CD4-positive, alpha-beta T cell (primary cell): ENCODE measurements around the gene ZNF783. TPM values are rescaled to one million over a fixed set of nuclear protein-coding genes. Genes with fewer than 3 reads are reported as not detected.

Source experiments
- ATAC-seq: fragments of 200-7000 bp; cut with Tn5 transposase; one replicate; pipeline ENCODE4 v1.10.0; 2022; ENCODE audit warnings: mild to moderate bottlenecking; ENCODE audit not compliant: poor library complexity
- CTCF ChIA-PET: fragments of 350-600 bp; sonication (Branson Sonifier 250); formaldehyde crosslinking; loops from one replicate; lab custom pipeline; 2021; ENCODE audit warnings: antibody characterized with exemption, inconsistent platforms; lab: Charles Lee
- POLR2A ChIA-PET: fragments of 350-600 bp; sonication (Branson Sonifier 250); formaldehyde crosslinking; loops from one replicate; lab custom pipeline; 2021; ENCODE audit warnings: antibody characterized with exemption, inconsistent platforms; lab: Charles Lee
- DNase-seq, 14 experiments: peaks; one replicate each; pipeline ENCODE4 v3.0.0-alpha.2; 2013 to 2020; ENCODE audit warnings: mixed read lengths in 2 of 14
- H3K27ac ChIP-seq, 2 donors: one replicate each; pipeline versions ENCODE4 v1.5.1 to v1.7.0; 2013; ENCODE audit warnings: low read length in 2 of 2, low read depth in 1 of 2, mild to moderate bottlenecking in 1 of 2
- H3K27me3 ChIP-seq, 2 experiments: 1 replicate in 1 of 2; 2 replicates in 1 of 2; pipeline versions ENCODE4 v1.6.1 to v1.7.0; 2013; ENCODE audit warnings: low read length in 2 of 2, control low read depth in 1 of 2, mild to moderate bottlenecking in 1 of 2, moderate library complexity in 1 of 2; ENCODE audit not compliant: insufficient read depth in 2 of 2, control insufficient read depth in 1 of 2
- H3K36me3 ChIP-seq: one replicate; pipeline ENCODE4 v1.6.1; 2013; ENCODE audit warnings: low read length, control low read depth; ENCODE audit not compliant: insufficient read depth
- H3K4me1 ChIP-seq: one replicate; pipeline ENCODE4 v1.6.1; 2013; ENCODE audit warnings: low read length, control low read depth; ENCODE audit not compliant: insufficient read depth
- H3K4me3 ChIP-seq: one replicate; pipeline ENCODE4 v1.5.1; 2013; ENCODE audit warnings: mild to moderate bottlenecking, low read length, moderate library complexity
- H3K9me3 ChIP-seq, 2 experiments: 1 replicate in 1 of 2; 2 replicates in 1 of 2; pipeline versions ENCODE4 v1.6.1 to v1.7.0; 2013; ENCODE audit warnings: low read length in 2 of 2, mild to moderate bottlenecking in 2 of 2, control low read depth in 1 of 2, moderate library complexity in 1 of 2; ENCODE audit not compliant: control insufficient read depth in 1 of 2, insufficient read depth in 1 of 2
- H3K27ac Mint-ChIP-seq: one replicate; pipeline ENCODE4 v1.8.0; 2020; ENCODE audit warnings: mixed read lengths
- H3K27me3 Mint-ChIP-seq: one replicate; pipeline ENCODE4 v1.8.0; 2021; ENCODE audit warnings: mixed read lengths
- H3K36me3 Mint-ChIP-seq: one replicate; pipeline ENCODE4 v1.8.0; 2021; ENCODE audit warnings: low read depth, mixed read lengths
- H3K4me1 Mint-ChIP-seq: one replicate; pipeline ENCODE4 v1.8.0; 2021; ENCODE audit warnings: low read depth, mixed read lengths
- H3K4me3 Mint-ChIP-seq: one replicate; pipeline ENCODE4 v1.8.0; 2020; ENCODE audit warnings: mild to moderate bottlenecking, mixed read lengths
- H3K9me3 Mint-ChIP-seq: one replicate; pipeline ENCODE4 v1.8.0; 2020; ENCODE audit warnings: mixed read lengths
- CTCF ChIP-seq: fragments of 200-600 bp; IDR thresholded peaks from one replicate; pipeline ENCODE4 v1.8.0; 2022; ENCODE audit warnings: antibody characterized with exemption, mild to moderate bottlenecking
- intact Hi-C, 2 experiments: fragments of 100-400 bp; cut with DNase I in 1 of 2; cut with micrococcal nuclease in 1 of 2; formaldehyde crosslinking; loops; one replicate each; pipeline versions ENCODE4 v1.15.1 to v1.9.0; 2023 to 2025; cut with DNase I, micrococcal nuclease
- polyA plus RNA-seq, 2 donors: library from polyadenylated mRNA; unstranded; fragments of 120-200 nt; gene quantifications; one replicate each; pipeline ENCODE4 v1.2.1, GENCODE V29; 2013
- total RNA-seq, 174 experiments: library from RNA in 2 of 174; stranded (reverse) in 2 of 174; gene quantifications; one replicate each; pipeline ENCODE4 v1.2.3 and lab custom pipeline; 2021 to 2026

The ZNF783 gene
- total RNA-seq (10 to 100 TPM; 27.6 to 29.0 TPM), total RNA-seq (lab: John Stamatoyannopoulos, UW) (32.9 to 144 (median 61.4) reads per million in 172 experiments)
- polyA plus RNA-seq (2013, experiment 1 of 2) = 20.3 TPM
- polyA plus RNA-seq (2013, experiment 2 of 2) = 22.0 TPM

DNA sequence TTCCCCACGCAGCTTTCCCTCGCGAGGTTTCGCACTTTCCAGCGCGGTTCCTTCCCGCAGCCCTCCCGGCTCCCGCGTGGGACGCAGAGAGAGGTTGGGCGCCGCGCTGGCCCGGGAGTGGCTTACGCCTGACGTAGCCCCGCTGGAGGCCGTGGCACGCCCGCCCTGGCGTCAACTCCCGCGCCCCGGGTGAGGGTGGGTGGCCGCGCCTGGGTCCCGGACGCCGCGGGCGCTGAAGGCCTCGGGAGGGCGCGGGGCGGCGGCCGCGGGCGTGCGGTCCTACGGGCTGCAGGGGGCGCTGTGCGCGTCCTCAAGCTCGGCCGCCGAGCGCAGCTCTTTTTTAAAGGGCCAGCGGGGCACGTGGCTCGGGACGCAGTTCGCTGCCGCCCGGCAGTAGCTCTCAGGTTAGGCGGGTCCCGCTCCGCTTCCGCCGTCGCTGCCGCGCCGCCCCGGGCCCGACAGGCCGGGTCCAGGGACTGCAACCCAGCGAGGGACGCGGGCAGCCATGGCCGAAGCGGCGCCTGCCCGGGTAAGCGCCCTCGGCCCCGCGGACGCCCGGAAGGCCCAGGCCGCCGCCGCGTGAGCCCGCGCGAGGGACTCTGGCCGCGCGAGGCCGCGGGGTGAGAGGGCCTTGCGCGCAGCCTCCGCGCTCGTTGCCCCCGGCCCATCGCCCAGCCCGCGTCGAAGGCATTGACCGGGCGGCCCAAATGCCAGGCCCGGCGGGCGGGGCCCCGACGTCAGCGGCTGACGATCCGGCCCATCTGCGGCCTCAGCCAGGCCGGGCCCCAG lies at the start of gene ZNF783:
Gene ZNF783, plus strand, starts transcription at position 368 of the 789 bp plus-strand sequence. Its CDS starts 138 bp downstream, at position 506.
- Mint-ChIP-seq H3K4me3 (peak within 1 kb of the TSS; percentile 89), H3K36me3 (peaks cover 31% of the 10 kb centered on the region), H3K4me1 (peaks cover 38% of the 10 kb centered on the region), H3K27ac (peak within 1 kb of the TSS; percentile 80), H3K9me3 (no peaks in the 10 kb centered on the region), H3K27me3 (no peaks in the 10 kb centered on the region)
- TF ChIP-seq CTCF = peak; percentile 57
- peak within 1 kb of the TSS; percentile 56 for H3K4me3 ChIP-seq
- ATAC-seq (peak; percentile 91), DNase-seq (peak; percentile 75 to 97 (median 83))
- peak within 1 kb of the TSS; percentile 41 to 42 for H3K27ac ChIP-seq
- CTCF ChIA-PET = interaction anchor here (0.6 to 3.5 kb wide), 26 partner anchors 9 to 1767 kb away, joined by 3 to 56 read pairs (median 4); partner anchors contain the start of genes ZNF282, ZNF398, ZNF425 and ZNF777
- H3K9me3 ChIP-seq = no peaks in the 10 kb centered on the region
- peaks cover 25% of the 10 kb centered on the region for H3K36me3 ChIP-seq
- no peaks in the 10 kb centered on the region for H3K27me3 ChIP-seq
- intact Hi-C loops = loop anchor here (1.0 to 10.0 kb wide), 10 partner anchors 22 to 583 kb away; partner anchors contain the start of genes ZNF398 (in 1 of the 2), ZNF746 (in 1 of the 2) and ZNF777 (in 1 of the 2)
- peaks cover 28% of the 10 kb centered on the region for H3K4me1 ChIP-seq
- POLR2A ChIA-PET = interaction anchor here (0.6 to 4.7 kb wide), 15 partner anchors 21 to 363 kb away, joined by 3 to 144 read pairs (median 6); partner anchors contain the start of genes ZNF212, ZNF282, ZNF398 and ZNF425

DNA sequence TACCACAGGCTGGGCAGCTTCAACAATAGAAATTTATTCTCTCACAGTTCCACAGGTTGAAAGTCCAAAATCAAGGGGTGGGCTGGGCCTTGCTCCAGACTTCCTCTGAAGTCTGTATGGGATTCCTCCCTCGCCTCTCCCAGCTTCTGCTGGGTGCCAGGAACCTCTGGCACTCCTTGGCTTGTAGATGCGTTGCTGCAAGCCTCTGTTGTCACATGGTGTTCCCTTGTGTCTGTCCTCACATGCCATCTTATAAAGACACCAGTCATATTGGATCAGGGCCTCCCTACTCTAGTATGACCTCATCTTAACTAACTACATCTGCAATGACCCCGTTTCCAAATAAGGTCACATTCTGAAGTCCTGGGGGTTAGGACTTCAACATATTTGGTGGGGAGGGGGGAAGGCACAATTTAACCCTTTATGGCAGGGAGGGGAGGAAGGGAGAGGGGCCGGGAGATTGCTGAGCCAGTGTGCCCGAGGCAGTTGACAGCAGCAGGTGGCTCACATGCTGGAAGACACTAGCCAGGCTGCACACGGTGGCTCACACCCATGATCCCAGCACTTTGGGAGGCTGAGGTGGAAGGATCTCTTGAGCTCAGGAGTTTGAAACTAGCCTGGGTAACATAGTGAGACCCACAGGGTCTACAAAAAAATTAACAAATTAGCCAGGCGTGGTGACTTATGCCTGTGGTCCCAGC lies 47.8 kb upstream of the ZNF783 start:
- POLR2A ChIA-PET = interaction anchor here (0.8 kb wide), 1 partner anchor 48 kb away, joined by 3 read pairs; the partner anchor contains the start of gene ZNF783
- Mint-ChIP-seq H3K4me3 (no peak overlapping the region), H3K27ac (no peak overlapping the region), H3K4me1 (peaks cover 8% of the 10 kb centered on the region), H3K27me3 (no peaks in the 10 kb centered on the region), H3K9me3 (no peaks in the 10 kb centered on the region), H3K36me3 (peaks cover 88% of the 10 kb centered on the region)
- Histone ChIP-seq H3K36me3 (peaks cover 79% of the 10 kb centered on the region), H3K27me3 (no peaks in the 10 kb centered on the region), H3K4me3 (no peak overlapping the region), H3K4me1 (peaks cover 4% of the 10 kb centered on the region), H3K9me3 (no peaks in the 10 kb centered on the region), H3K27ac (no peak overlapping the region)
- TF ChIP-seq CTCF = no peak
- no peak for ATAC-seq
- no peak for DNase-seq
- intact Hi-C loops = no loop called here
- CTCF ChIA-PET = no interaction called here

DNA sequence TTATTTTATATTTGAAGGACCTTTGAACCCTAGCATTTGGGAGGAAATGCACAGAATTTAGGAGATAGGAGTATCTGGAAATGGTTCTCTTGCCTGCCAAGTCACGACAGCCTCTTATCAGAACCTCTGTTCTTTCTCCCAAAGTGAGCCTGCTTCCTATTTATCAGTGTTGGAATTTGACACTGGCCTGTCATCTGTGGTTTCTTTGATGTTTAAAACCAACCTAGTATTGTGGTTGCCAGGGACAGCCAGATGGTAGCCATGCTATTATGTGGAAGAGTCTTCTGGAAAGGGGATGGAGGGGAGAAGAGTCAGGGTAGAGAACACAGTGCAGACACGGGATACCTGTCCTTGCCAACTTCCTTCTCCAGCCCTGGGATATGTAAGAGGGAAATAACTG lies 45.6 kb upstream of the ZNF783 start:
- DNase-seq (no peak), ATAC-seq (no peak)
- Histone ChIP-seq H3K4me3 (no peak overlapping the region), H3K4me1 (no peaks in the 10 kb centered on the region), H3K9me3 (no peaks in the 10 kb centered on the region), H3K27me3 (no peaks in the 10 kb centered on the region), H3K36me3 (peaks cover 76% of the 10 kb centered on the region), H3K27ac (no peak overlapping the region)
- Mint-ChIP-seq H3K36me3 (peaks cover 80% of the 10 kb centered on the region), H3K4me3 (no peak overlapping the region), H3K4me1 (no peaks in the 10 kb centered on the region), H3K27me3 (no peaks in the 10 kb centered on the region), H3K9me3 (no peaks in the 10 kb centered on the region), H3K27ac (no peak overlapping the region)
- ChIA-PET CTCF (no interaction called here), POLR2A (no interaction called here)
- no peak for TF ChIP-seq CTCF
- intact Hi-C loops = no loop called here
